ENCODE results near the gene DAB1.

DNA sequence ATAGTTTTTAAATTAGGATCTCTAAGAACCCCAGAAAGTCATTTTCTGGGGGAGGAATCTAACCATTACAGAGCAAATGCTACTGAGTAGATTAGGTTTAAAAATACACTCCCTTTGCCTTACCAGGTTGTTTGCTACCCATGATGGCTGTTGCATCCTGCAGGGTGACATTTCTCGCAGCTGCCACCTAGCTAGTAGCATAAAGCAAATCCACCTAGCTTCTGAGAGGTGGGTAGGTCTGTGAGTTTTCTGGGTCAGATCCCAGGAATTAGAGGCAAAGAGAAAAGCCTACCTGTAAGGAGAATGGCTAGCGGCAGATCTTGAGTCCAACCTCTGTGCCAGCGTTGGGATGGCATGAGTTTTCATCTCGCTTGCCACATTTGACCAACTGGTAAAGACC is 95.9 kb downstream of the DAB1 start:
- TF ChIP-seq, protein P1, sequence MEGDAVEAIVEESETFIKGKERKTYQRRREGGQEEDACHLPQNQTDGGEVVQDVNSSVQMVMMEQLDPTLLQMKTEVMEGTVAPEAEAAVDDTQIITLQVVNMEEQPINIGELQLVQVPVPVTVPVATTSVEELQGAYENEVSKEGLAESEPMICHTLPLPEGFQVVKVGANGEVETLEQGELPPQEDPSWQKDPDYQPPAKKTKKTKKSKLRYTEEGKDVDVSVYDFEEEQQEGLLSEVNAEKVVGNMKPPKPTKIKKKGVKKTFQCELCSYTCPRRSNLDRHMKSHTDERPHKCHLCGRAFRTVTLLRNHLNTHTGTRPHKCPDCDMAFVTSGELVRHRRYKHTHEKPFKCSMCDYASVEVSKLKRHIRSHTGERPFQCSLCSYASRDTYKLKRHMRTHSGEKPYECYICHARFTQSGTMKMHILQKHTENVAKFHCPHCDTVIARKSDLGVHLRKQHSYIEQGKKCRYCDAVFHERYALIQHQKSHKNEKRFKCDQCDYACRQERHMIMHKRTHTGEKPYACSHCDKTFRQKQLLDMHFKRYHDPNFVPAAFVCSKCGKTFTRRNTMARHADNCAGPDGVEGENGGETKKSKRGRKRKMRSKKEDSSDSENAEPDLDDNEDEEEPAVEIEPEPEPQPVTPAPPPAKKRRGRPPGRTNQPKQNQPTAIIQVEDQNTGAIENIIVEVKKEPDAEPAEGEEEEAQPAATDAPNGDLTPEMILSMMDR (IDR thresholded peaks at IDR 0.05; ENCODE audit: low read depth, low read length, poor library complexity, severe bottlenecking): no peak
- TF ChIP-seq EZH2phosphoT487 (IDR thresholded peaks at IDR 0.05; ENCODE audit: borderline replicate concordance, low read length): no peak

Measured in DOHH2 (cell line).